ENCODE measurements around the gene TFAP2A. TPM values are rescaled to one million over a fixed set of nuclear protein-coding genes. Genes with fewer than 3 reads are reported as not detected.

Gene TFAP2A
- total and polyA plus RNA-seq, 10 of the 15 experiments (the other 5 are each of a cell fraction or from before 2014, with no cell fraction given) = 0.05 to 0.46 (median 0.17) TPM; not detected in 4

GRCh38 chr6:10404107-10404798 is 10.6 kb downstream of the TFAP2A start (continued):
- peak; percentile 51; the same call in 1 of the 2 replicates for TF ChIP-seq ELK1 (IDR thresholded peaks at IDR 0.05; ENCODE audit: low read depth, low read length)
- TF ChIP-seq NRF1 (conservative IDR thresholded peaks at IDR 0.05; ENCODE audit: low read depth, low read length) = peak; percentile 83
- TF ChIP-seq SKIL (IDR thresholded peaks at IDR 0.05; ENCODE audit: low read depth, poor library complexity, severe bottlenecking) = no peak
- no peak for TF ChIP-seq RELA (IDR thresholded peaks at IDR 0.05; ENCODE audit: borderline replicate concordance, partially characterized antibody)
- TF ChIP-seq SREBF1 (IDR thresholded peaks at IDR 0.05; ENCODE audit: low read length) = 0 out of 2 replicates have a peak, but pooled peaks have one; percentile 38
- TF ChIP-seq ZZZ3 (IDR thresholded peaks at IDR 0.05; ENCODE audit: control insufficient read depth, insufficient read length, low read depth) = no peak
- peak; percentile 38; the same call in 1 of the 2 replicates for TF ChIP-seq SMARCA5 (IDR thresholded peaks at IDR 0.05)
- TF ChIP-seq SPI1 (IDR thresholded peaks at IDR 0.05; ENCODE audit: borderline replicate concordance, insufficient read depth, low read depth, low read length) = peak; percentile 24; the same call in 1 of the 2 replicates
- TF ChIP-seq CHD4 (IDR thresholded peaks at IDR 0.05) = no peak
- TF ChIP-seq POU2F2 (IDR thresholded peaks at IDR 0.05; ENCODE audit: borderline replicate concordance, low read depth, low read length) = 0 out of 3 replicates have a peak, but pooled peaks have one; percentile 30
- peak; percentile 32; the same call in 1 of the 2 replicates for TF ChIP-seq NBN (IDR thresholded peaks at IDR 0.05)
- TF ChIP-seq FOXM1 (IDR thresholded peaks at IDR 0.05; ENCODE audit: low read depth, low read length) = no peak
- peak; percentile 64 for TF ChIP-seq MTA2 (IDR thresholded peaks at IDR 0.05; ENCODE audit: low read depth)
- no peak for TF ChIP-seq MYB (IDR thresholded peaks at IDR 0.05; ENCODE audit: borderline replicate concordance, low read depth, low read length)
- no peak for TF ChIP-seq ZNF622 (IDR thresholded peaks at IDR 0.05)
- 0 out of 2 replicates have a peak, but pooled peaks have one; percentile 16 for TF ChIP-seq RAD21 (IDR thresholded peaks at IDR 0.05; ENCODE audit: insufficient read depth, low read depth, low read length)
- TF ChIP-seq RCOR1 (conservative IDR thresholded peaks at IDR 0.05; ENCODE audit: low read depth, low read length) = no peak
- 0 out of 2 replicates have a peak, but pooled peaks have one; percentile 19 for TF ChIP-seq CHD2 (IDR thresholded peaks at IDR 0.05; ENCODE audit: borderline replicate concordance, low read depth, low read length)
- TF ChIP-seq E2F8 (IDR thresholded peaks at IDR 0.05; ENCODE audit: low read depth, partially characterized antibody) = no peak
- no peak for TF ChIP-seq HSF1 (IDR thresholded peaks at IDR 0.05; ENCODE audit: low read depth, low read length)
- peak; percentile 32; the same call in 1 of the 2 replicates for TF ChIP-seq POLR2AphosphoS2 (IDR thresholded peaks at IDR 0.05; ENCODE audit: low read depth, low read length)
- TF ChIP-seq SP1 (IDR thresholded peaks at IDR 0.05; ENCODE audit: low read depth, low read length) = no peak
- TF ChIP-seq KAT2A (conservative IDR thresholded peaks at IDR 0.05; ENCODE audit: control insufficient read depth, low read depth, low read length) = 0 out of 2 replicates have a peak, but pooled peaks have one; percentile 2
